Left colon (tissue), 2 donors: Measurements from ENCODE around the gene ATRIP. TPM values are rescaled to one million over a fixed set of nuclear protein-coding genes. Genes with fewer than 3 reads are reported as not detected.
"Not testable (repeated sequence)": the region's sequence is repeated elsewhere in the genome, so short reads cannot be mapped to it uniquely, and the experiment has no call there.

Experiments used
- ATAC-seq: fragments of 200-7000 bp; cut with Tn5 transposase; one replicate; pipeline ENCODE4 v1.9.1; 2020; ENCODE audit warnings: mild to moderate bottlenecking, moderate library complexity
- DNase-seq, 2 donors: peaks; one replicate each; pipeline ENCODE4 v3.0.0-alpha.2; 2020
- intact Hi-C, 2 donors: fragments of 100-400 bp; cut with DNase I in 1 of 2; cut with micrococcal nuclease in 1 of 2; formaldehyde crosslinking; loops; one replicate each; pipeline versions ENCODE4 v1.11.2 to v1.14.0; 2022; cut with DNase I, micrococcal nuclease
- total RNA-seq, 2 donors: library from RNA; stranded (reverse); fragmentation: NEBNext Ultra II Directional; extraction: Animal tissue kit (Norgen Biotek cat#: 25700); gene quantifications; one replicate each; pipeline ENCODE4 v1.2.1, GENCODE V29; 2021
- donor health status: DM: no; HTN: no; CAD: no.
- donor health status: DM: yes; HTN: yes; CAD: no.

ATRIP gene
- total RNA-seq, 2 donors from 2014 or later: 3.8 to 4.4 TPM

DNA sequence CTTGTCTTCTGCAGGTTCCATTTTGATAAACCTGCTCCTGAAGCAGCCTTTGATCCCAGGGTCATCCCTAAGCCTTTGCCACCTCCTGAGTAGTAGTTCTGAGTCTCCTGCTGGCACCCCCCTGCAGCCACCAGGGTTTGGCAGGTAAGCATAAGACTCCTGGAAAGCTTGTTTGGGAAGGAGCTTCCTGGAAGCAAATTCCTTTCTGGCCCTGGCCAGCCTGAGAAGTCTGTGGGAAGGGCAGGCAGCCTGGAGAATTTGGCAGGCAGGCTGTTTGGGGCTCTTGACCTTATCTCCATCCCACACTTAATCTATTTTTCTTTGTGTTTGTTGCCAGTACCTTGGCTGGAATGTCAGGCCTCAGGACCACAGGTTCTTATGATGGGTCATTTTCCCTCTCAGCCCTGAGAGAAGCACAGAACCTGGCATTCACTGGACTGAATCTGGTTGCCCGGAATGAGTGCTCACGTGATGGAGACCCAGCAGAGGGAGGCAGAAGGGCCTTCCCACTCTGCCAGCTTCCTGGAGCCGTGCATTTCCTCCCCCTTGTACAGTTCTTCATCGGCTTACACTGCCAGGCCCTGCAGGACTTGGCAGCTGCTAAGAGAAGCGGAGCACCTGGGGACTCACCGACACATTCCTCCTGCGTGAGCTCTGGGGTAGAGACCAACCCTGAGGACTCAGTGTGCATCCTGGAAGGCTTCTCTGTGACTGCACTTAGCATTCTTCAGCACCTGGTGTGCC is 13.4 kb downstream of the ATRIP start:
- intact Hi-C loops: loop anchor here (5.0 kb wide), 2 partner anchors 87 to 92 kb away; no protein-coding TSS in a partner anchor

DNA sequence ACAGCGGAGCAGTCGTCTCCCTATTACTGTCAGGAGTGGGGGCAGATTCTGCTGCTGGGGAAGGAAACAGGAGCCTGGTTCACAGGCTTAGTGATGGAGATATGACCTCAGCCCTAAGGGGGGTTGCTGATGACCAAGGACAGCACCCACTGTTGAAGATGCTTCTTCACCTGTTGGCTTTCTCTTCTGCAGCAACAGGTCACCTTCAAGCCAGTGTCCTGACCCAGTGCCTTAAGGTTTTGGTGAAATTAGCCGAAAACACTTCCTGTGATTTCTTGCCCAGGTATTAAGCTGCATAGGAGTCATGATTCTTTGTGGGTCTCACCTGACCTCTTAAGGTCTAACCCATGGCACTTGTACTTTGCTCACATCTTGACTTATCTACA is 14.0 kb downstream of the ATRIP start:
- intact Hi-C loops: loop anchor here (5.0 kb wide), 2 partner anchors 87 to 92 kb away; no protein-coding TSS in a partner anchor
- DNase-seq (no peak), ATAC-seq (no peak)

More for the DNA sequence above, 13.4 kb downstream of the ATRIP start:
- DNase-seq (no peak), ATAC-seq (no peak)

DNA sequence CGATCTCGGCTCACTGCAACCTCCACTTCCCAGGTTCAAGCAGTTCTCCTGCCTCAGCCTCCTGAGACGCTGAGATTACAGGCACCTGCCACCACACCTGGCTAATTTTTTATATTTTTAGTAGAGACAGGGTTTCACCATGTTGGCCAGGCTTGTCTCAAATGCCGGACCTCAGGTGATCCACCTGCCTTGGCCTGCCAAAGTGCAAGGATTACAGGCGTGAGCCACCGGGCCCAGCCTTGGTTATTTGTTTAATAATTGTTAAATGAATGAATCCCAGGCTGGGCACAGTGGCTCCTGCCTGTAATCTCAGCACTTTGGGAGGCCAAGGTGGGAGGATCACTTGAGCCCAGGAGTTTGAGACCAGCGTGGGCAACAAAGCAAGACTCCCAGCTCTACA is 15.2 kb downstream of the ATRIP start:
- not testable (repeated sequence) for DNase-seq, ATAC-seq
- intact Hi-C loops: loop anchor here (5.0 kb wide), 2 partner anchors 86 to 91 kb away; no protein-coding TSS in a partner anchor

DNA sequence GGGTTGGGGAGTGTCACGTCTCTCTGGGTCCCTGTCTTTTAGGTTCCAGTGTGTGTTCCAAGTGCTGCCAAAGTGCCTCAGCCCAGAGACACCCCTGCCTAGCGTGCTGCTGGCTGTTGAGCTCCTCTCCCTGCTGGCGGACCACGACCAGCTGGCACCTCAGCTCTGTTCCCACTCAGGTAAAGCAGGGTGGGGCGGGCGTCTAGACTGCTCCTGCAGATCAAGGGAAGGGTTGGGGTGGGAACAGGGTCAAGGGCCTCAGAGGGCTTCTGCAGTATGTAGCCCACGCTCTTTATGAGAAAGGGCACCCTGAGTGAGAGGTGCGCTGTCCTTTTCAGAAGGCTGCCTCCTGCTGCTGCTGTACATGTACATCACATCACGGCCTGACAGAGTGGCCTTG is 17.2 kb downstream of the ATRIP start:
- DNase-seq (no peak), ATAC-seq (no peak)
- intact Hi-C loops: loop anchor here (5.0 kb wide), 2 partner anchors 84 to 89 kb away; no protein-coding TSS in a partner anchor

DNA sequence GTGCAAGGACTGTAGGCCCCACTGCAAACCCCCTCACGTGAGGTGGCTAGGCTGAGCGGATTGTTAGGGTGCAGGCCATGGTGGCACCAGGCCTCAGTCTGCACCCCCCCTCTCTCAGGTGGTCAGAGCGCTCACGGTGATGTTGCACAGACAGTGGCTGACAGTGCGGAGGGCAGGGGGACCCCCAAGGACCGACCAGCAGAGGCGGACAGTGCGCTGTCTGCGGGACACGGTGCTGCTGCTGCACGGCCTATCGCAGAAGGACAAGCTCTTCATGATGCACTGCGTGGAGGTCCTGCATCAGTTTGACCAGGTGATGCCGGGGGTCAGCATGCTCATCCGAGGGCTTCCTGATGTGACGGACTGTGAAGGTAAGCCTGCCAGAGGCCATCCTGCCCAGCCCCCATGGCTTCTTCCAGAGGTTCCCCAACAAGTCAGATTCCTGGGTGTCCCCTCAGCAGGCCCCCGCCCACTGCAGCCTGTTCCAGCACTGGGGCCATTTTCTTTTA is 18.2 kb downstream of the ATRIP start:
- intact Hi-C loops: loop anchor here (5.0 kb wide), 2 partner anchors 83 to 88 kb away; no protein-coding TSS in a partner anchor
- ATAC-seq (no peak), DNase-seq (peak in 1 of 2 donors; percentile 39)

DNA sequence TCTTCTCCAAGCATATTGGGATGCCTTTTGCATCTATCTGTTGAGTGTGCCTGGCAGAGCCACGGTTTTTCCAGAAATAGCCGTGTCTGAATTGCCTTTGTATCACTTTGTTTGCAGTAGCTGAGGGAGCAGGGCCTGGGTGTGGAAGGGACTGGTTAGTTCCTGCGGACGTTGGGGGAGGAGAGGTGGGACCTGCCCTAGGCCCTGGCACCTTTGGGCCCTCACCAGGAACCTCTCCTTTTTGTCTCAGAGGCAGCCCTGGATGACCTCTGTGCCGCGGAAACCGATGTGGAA is 18.6 kb downstream of the ATRIP start:
- peak; percentile 17 for ATAC-seq
- DNase-seq: no peak
- intact Hi-C loops: no loop called here

DNA sequence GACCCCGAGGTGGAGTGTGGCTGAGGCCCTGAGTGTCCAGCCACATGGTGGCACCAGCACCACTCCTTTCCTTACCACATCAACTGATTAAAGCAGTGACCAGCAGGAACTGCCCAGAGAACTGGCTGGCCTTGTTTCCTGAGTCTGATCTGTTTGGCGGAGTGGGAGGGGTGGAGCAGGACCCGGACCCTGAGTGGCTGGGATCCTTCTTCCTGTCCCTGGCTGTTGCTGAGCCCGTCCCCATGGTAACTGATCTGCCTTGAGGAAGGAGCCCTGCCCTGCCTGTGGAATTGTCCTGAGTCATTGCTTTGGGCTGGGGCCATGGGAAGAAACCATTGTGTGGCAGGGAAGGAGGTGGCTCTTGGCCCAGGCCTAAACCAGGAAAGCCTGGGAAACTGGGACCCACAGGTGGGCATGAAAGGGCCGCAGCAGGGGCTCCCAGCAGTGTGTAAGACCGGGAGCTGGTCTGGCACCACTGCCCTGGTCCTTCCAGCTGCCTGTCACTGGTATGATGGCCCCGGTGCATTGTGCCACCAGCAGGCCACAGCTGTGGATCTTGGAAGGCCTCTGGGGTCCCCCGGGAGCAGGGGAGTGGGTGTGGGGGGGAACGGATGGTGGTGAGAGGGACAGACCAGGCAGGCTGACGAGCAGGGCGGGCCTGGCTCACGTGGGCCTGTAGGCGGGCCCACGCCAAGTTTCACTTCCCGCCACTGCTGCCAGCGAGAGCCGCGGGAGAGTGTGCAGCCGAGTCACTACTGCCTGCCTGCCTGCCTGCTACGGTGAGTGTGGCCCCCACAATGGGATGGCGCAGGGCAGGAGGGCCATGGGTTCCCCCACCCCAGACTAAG is 19.2 kb downstream of the ATRIP start:
- intact Hi-C loops: no loop called here
- ATAC-seq (peak; percentile 90), DNase-seq (peak; percentile 91 to 99)

DNA sequence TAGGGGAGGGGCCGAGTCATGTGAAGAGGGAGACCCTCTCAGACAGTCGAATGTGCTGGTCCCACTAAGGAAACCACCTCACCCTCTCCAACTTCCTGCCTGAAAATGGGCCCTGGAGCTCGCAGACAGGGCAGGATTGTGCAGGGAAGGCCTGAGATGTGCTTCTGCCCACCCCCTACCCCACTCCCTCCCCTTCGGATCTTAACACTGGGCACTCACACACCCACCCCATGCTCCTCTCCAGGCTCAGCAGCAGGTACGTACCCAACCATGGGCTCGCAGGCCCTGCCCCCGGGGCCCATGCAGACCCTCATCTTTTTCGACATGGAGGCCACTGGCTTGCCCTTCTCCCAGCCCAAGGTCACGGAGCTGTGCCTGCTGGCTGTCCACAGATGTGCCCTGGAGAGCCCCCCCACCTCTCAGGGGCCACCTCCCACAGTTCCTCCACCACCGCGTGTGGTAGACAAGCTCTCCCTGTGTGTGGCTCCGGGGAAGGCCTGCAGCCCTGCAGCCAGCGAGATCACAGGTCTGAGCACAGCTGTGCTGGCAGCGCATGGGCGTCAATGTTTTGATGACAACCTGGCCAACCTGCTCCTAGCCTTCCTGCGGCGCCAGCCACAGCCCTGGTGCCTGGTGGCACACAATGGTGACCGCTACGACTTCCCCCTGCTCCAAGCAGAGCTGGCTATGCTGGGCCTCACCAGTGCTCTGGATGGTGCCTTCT is 20.0 kb downstream of the ATRIP start:
- intact Hi-C loops: no loop called here
- ATAC-seq (peak; percentile 20), DNase-seq (peak; percentile 50 to 52)

DNA sequence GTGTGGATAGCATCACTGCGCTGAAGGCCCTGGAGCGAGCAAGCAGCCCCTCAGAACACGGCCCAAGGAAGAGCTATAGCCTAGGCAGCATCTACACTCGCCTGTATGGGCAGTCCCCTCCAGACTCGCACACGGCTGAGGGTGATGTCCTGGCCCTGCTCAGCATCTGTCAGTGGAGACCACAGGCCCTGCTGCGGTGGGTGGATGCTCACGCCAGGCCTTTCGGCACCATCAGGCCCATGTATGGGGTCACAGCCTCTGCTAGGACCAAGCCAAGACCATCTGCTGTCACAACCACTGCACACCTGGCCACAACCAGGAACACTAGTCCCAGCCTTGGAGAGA is 20.5 kb downstream of the ATRIP start:
- intact Hi-C loops: no loop called here

DNA sequence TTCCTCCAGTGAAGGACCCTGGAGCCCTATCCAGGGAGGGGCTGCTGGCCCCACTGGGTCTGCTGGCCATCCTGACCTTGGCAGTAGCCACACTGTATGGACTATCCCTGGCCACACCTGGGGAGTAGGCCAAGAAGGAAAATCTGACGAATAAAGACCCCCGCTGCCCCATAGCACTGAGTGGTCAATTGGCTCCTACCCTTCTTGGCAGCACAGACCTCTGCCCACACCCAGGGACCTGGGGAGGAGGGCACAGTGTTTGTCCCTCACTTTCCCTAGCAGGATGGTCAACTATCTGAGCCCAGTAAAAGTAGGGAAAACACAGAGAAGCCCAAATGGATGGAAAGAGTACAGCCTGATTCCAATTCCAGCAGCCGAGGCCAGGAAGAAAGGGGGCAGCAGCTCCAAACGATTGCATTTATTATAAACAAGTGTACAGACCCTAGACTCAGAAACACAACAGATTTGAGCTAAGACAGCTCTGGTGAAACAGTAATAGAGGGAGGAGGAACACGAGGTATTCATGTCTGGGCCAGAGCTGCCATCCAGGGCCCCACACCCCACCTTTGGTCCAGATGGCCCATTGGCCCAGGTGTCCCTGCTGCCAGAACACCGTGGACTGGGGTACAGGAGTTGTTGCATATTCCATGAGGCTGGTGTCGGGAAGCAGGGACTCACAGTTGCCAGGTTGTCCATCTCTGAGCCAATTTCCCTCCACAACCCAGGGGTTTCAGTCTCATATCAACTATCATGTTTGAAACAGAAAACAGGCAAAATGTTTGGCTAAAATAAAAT is 21.1 kb downstream of the ATRIP start:
- intact Hi-C loops: no loop called here
- DNase-seq (no peak), ATAC-seq (no peak)

More for the DNA sequence above, 20.5 kb downstream of the ATRIP start:
- ATAC-seq (no peak), DNase-seq (no peak)

DNA sequence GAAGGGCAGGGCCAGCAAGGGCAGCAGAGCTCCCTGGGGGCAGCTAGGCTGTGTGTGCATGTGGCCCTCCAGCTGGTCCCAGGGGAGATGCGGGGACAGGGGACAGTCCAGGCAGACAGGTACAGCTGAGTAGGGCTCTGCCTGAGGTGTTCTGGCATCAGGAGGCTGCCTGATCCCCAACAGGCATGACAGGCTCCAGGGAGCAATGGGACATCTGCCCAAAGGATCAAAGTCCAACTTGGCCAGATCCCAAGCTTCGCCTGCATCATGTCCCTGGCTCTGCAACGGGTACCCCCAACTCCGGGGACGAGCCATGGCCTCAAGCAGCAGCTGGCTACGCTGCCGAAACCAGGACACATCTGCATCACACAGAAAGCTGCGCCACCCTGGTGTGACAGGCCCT is 21.8 kb downstream of the ATRIP start:
- ATAC-seq: no peak
- DNase-seq: peak; percentile 51 to 59
- intact Hi-C loops: no loop called here

DNA sequence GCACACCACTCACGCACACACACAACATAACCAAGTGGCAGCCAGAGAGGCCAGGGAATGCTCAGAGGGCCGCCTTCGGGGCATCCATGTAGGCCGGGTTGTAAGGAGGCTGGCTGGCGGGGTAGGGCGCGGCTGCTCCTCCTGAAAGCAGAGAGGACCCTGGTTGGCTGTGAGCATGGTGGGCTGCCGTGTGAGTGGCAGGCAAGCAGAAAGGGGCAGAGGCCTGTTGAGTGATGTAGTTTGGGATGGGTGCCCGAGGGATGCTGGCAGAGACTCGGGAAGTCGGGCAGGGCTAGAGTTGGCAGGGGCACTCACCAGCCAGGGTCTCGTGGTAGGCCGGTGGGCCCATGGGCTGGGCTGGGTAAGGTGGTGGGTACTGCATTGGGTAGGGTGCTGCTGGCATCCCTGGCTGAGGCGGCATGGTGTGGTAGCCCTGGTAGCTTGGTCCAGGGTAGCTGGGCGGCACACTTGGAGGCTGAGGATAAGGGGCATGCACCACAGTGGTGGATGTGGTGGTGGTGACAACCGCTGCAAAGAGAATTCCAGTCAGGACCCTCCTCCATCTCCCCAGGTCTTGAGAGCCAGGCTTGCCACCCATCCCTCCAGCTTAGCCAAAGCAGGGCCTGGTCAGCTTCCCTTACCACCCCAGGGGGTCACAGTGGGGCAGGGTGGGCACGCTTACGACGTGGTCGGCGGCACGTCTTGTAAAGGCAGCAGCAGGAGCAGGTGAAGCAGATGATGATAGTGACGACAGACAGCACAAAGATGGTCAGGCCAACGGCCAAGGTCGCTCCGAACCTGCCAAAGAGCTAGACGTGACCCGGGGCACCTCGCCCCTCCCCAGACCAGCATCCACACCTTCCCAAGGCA is 22.7 kb downstream of the ATRIP start:
- DNase-seq (no peak), ATAC-seq (no peak)
- intact Hi-C loops: no loop called here

DNA sequence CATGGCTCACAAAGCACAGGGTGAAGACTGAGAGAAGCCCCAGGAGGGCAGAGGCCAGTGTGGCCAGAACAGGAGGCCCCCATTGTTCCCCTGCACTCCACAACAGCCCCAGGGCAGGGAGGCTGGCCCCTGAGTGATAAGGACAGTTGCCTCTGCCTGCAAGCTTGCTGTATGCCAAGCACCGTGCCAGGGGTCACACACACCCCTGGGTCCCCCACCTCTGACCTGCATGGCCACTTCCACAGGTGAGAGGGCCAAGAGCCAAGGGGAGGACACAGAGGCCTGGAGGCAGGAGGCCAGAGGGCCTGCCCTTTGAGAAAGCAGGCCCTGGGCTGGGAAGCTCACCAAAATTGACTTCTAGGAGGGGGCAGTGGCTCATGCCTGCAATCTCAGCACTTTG is 23.7 kb downstream of the ATRIP start:
- ATAC-seq: no peak
- intact Hi-C loops: no loop called here
- DNase-seq: no peak

DNA sequence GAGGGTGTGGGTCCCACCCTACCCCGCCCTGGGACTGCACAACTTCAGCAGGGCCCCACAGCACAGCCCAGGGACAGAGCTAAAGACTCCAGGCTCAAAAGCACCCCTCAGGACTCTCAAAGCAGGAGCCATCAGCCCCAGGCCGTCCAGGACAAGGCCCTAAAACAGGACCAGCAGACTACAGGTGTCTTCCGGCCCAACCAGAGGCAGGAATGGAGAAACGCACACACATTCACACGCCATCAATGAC is 26.1 kb downstream of the ATRIP start:
- intact Hi-C loops: no loop called here
- DNase-seq: peak in 1 of 2 donors; percentile 51
- ATAC-seq: peak; percentile 55

DNA sequence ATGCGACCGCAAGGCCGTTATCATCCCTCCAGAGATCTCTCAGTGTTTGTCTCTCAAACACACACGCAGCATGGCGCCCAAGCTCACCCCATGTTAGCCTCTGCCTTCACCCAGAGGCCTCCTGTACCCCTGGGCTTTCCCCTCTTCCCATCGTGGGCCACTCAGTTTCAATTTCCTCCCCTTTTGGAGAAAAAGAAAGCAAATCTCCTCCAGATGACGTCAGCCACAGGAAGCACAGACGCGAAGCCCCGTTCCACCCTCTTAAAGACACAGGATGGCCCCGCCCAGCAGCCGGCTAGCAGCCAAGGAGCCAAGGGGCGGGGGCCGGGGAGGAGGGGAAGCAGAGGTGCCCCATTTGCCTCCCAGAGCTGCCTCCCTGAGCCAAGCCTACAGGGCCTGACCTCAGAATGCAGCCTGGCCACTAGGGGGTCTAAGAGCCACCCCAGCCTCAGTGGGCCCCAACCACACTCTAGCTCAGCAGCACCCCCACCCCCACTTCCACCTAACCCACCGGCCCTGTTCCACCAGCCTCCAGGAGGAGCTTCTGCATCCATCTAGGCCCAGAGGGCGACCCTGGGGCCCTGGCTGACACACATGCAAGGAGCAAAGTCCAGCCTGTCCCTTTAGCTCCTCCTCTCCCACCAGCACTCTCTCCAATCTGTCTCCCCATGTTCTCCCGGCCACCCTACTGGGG is 26.5 kb downstream of the ATRIP start:
- intact Hi-C loops: no loop called here
- peak; percentile 93 for ATAC-seq
- DNase-seq: peak; percentile 96 to 97

DNA sequence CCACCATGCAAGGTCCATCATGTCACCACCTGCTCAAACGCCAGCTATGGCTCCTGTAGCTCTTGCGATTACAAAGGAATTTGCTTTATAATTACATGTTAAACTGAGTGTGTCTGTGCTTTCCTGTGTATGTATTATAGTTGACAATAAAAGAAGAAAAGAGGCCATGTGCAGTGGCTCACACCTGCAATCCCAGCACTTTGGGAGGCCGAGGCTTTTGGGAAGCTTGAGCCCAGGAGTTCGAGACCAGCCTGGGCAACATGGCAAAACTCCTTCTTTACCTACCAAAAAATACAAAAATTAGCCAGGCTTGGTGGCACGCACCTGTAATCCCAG is 27.0 kb downstream of the ATRIP start:
- ATAC-seq (no peak), DNase-seq (no peak)
- intact Hi-C loops: no loop called here

DNA sequence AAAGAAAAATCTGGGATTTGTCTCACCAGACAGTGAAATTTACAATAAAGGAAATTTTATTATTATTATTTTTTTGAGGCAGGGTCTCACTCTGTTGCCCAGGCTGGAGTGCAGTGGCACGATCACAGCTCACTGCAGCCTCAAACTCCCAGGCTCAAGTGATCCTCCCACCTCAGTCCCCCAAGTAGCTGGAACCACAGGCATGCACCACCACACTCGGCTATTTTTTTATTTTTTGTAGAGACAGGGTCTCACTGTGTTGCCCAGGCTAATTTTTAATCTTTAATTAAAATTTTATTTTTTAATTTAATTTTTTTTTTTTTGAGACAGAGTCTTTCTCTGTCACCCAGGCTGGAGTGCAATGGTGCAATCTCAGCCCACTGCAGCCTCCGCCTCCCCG is 27.5 kb downstream of the ATRIP start:
- intact Hi-C loops, ATAC-seq, DNase-seq: not testable (repeated sequence)
